Glutamatergic neuron (in vitro differentiated cells): ENCODE measurements around the gene CCDC117. TPM values are rescaled to one million over a fixed set of nuclear protein-coding genes. Genes with fewer than 3 reads are reported as not detected.
"Not testable (repeated sequence)": the region's sequence is repeated elsewhere in the genome, so short reads cannot be mapped to it uniquely, and the experiment has no call there.

Experiments used
- DNase-seq: peaks from one replicate; pipeline ENCODE4 v3.0.0; 2022
- H3K27ac Mint-ChIP-seq: one replicate; pipeline ENCODE4 v1.8.0; 2020; ENCODE audit warnings: mild to moderate bottlenecking, mixed read lengths, inconsistent platforms; ENCODE audit not compliant: unreplicated experiment
- H3K27me3 Mint-ChIP-seq: one replicate; pipeline ENCODE4 v1.8.0; 2020; ENCODE audit warnings: mild to moderate bottlenecking, moderate library complexity, mixed read lengths, inconsistent platforms; ENCODE audit not compliant: unreplicated experiment
- H3K36me3 Mint-ChIP-seq: one replicate; pipeline ENCODE4 v1.8.0; 2020; ENCODE audit warnings: mild to moderate bottlenecking, mixed read lengths, inconsistent platforms; ENCODE audit not compliant: unreplicated experiment
- H3K4me1 Mint-ChIP-seq: one replicate; pipeline ENCODE4 v1.8.0; 2020; ENCODE audit warnings: mild to moderate bottlenecking, low read depth, mixed read lengths, inconsistent platforms; ENCODE audit not compliant: unreplicated experiment
- H3K4me3 Mint-ChIP-seq: one replicate; pipeline ENCODE4 v1.8.0; 2020; ENCODE audit warnings: mild to moderate bottlenecking, mixed read lengths, inconsistent platforms; ENCODE audit not compliant: unreplicated experiment
- H3K9me3 Mint-ChIP-seq: one replicate; pipeline ENCODE4 v1.8.0; 2020; ENCODE audit warnings: mild to moderate bottlenecking, moderate library complexity, mixed read lengths, inconsistent platforms; ENCODE audit not compliant: unreplicated experiment
- CTCF ChIP-seq: fragments of 200-600 bp; sonication (generic); IDR thresholded peaks from one replicate; pipeline ENCODE4 v1.5.0; 2021; ENCODE audit not compliant: partially characterized antibody, unreplicated experiment
- total RNA-seq: library from RNA; stranded (reverse); fragmentation: NEBNext Ultra II Directional; extraction: Animal tissue kit (Norgen Biotek cat#: 25700); gene quantifications from one replicate; pipeline ENCODE4 v1.2.1, GENCODE V29; 2021; ENCODE audit not compliant: unreplicated experiment

Gene CCDC117
- total RNA-seq, 1 donor from 2014 or later, result 11.7 TPM

- Mint-ChIP-seq H3K36me3 (no peaks in the 10 kb centered on the region), H3K4me1 (peaks cover 6% of the 10 kb centered on the region), H3K4me3 (peak overlapping the region; percentile 88), H3K27ac (no peak overlapping the region), H3K9me3 (peaks cover 2% of the 10 kb centered on the region), H3K27me3 (peaks cover 6% of the 10 kb centered on the region)
- no peak for TF ChIP-seq CTCF
- DNase-seq, result no peak
Measured at GRCh38 chr22:28742562-28742962, 29.9 kb upstream of the CCDC117 start.

GRCh38 chr22:28743852-28744251, 28.6 kb upstream of the CCDC117 start:
- Mint-ChIP-seq H3K4me1 (peaks cover 6% of the 10 kb centered on the region), H3K36me3 (no peaks in the 10 kb centered on the region), H3K4me3 (no peak overlapping the region), H3K9me3 (peaks cover 2% of the 10 kb centered on the region), H3K27me3 (peaks cover 6% of the 10 kb centered on the region), H3K27ac (no peak overlapping the region)
- TF ChIP-seq CTCF, result no peak
- DNase-seq, result no peak

- DNase-seq, result no peak
- no peak for TF ChIP-seq CTCF
- Mint-ChIP-seq H3K9me3 (no peaks in the 10 kb centered on the region), H3K27ac (no peak overlapping the region), H3K27me3 (no peaks in the 10 kb centered on the region), H3K36me3 (no peaks in the 10 kb centered on the region), H3K4me3 (no peak overlapping the region), H3K4me1 (no peaks in the 10 kb centered on the region)
Measured at GRCh38 chr22:28750471-28750881, 22.0 kb upstream of the CCDC117 start.

- not testable (repeated sequence) for H3K36me3 Mint-ChIP-seq, H3K4me3 Mint-ChIP-seq, H3K27me3 Mint-ChIP-seq, H3K9me3 Mint-ChIP-seq, H3K4me1 Mint-ChIP-seq, H3K27ac Mint-ChIP-seq, DNase-seq
Measured at GRCh38 chr22:28754512-28754911, 18.0 kb upstream of the CCDC117 start.

- no peaks in the 10 kb centered on the region for H3K36me3 Mint-ChIP-seq
- no peak for TF ChIP-seq CTCF
- H3K27me3 Mint-ChIP-seq, result peaks cover under 1% of the 10 kb centered on the region
- H3K9me3 Mint-ChIP-seq, result no peaks in the 10 kb centered on the region
- H3K4me1 Mint-ChIP-seq, result peaks cover 1% of the 10 kb centered on the region
- no peak for DNase-seq
- no peak overlapping the region for H3K4me3 Mint-ChIP-seq
- no peak overlapping the region for H3K27ac Mint-ChIP-seq
Measured at GRCh38 chr22:28759861-28760560, 12.5 kb upstream of the CCDC117 start.
